Mammary epithelial cell (primary cell): ENCODE results near the gene SBK1.

Experiments
- CTCF ChIP-seq, 2 donors: IDR thresholded peaks in 1 of 2; conservative IDR thresholded peaks in 1 of 2; 2 replicates each; pipeline ENCODE4 v1.5.1; 2011 to 2012; ENCODE audit warnings: inconsistent platforms in 2 of 2, low read length in 2 of 2, mild to moderate bottlenecking in 2 of 2, control low read depth in 1 of 2, low read depth in 1 of 2; ENCODE audit not compliant: insufficient read depth in 1 of 2; ENCODE audit errors: extremely low read depth in 1 of 2
- EZH2 ChIP-seq: IDR thresholded peaks from 2 replicates; pipeline ENCODE4 v1.6.1; 2012; ENCODE audit warnings: low read length, inconsistent platforms, borderline replicate concordance

- TF ChIP-seq CTCF (conservative IDR thresholded peaks at IDR 0.05 in 1 of 2, IDR thresholded peaks at IDR 0.05 in 1 of 2; ENCODE audit: extremely low read depth in 1 of 2, insufficient read depth in 1 of 2, low read depth in 1 of 2, low read length in 2 of 2) (no peak), EZH2 (no peak)
Measured at GRCh38 chr16:28283173-28283572, 9.2 kb upstream of the SBK1 start.
